HTR-8/SVneo (cell line): Measurements from ENCODE around the gene GPR25.
A peak's percentile ranks its signal among the peaks of the same experiment; 100 is the strongest.

Source experiments
- DNase-seq: peaks from one replicate; pipeline ENCODE4 v3.0.0; 2011; ENCODE audit warnings: low spot score, mixed read lengths; ENCODE audit not compliant: insufficient read length
- FAIRE-seq: peaks from 2 replicates; lab custom pipeline; 2011; peaks lifted over from hg19 to GRCh38; lab: Jason Lieb, UNC

Gene GPR25, protein sequence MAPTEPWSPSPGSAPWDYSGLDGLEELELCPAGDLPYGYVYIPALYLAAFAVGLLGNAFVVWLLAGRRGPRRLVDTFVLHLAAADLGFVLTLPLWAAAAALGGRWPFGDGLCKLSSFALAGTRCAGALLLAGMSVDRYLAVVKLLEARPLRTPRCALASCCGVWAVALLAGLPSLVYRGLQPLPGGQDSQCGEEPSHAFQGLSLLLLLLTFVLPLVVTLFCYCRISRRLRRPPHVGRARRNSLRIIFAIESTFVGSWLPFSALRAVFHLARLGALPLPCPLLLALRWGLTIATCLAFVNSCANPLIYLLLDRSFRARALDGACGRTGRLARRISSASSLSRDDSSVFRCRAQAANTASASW

DNA sequence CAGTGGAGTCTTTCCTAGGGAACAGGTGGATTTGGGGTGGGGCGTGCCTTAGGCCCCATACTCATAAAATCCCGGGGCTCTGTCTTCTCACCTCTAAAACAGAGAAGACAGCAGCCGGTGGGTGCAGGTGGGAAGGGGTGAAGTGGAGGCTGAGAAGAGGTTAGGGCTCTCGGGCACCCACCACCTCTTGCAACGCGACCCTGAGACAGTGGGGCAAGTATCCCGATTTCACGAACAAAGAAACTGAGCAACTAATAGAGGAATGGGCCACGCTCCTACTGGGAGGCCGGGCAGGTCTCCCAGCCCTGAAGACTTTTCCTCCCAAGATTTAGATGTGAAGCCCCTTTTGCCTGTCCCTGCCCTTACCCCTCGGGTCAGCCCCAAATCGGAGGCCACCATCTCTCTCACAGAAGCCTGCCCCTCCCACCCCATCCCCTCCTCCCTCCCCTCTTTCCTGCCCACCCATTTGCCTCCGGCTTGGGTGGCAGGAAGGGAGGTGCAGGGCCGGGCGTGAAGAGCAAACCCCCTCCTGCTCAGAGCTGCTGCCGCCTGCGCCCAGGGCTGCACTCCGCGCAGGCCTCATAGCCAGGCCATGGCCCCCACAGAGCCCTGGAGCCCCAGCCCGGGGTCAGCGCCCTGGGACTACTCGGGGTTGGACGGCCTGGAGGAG lies at the start of gene GPR25:
Gene GPR25 (plus strand): TSS at position 536 of the 670 bp plus-strand sequence. CDS start 57 bp downstream, at position 593.
- DNase-seq: no peak
- FAIRE-seq: no peak

DNA sequence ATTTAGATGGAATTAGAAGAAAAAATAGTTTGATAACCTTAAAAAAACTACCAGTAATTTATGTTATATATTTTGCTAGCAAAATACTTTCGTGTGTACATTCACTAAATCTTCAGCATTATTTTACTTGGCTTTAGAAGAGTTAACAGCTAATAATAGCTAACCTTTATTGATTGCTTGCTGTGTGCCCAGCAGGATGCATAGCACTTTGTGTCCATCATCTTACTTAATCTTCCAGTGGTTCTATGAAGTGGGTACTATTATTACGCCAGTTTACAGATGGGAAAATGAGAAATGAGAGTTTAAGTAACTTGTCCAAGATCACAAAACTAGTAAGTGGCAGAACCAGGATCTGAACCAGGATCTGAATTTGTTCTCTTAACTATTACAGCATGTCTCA lies 41.7 kb upstream of the GPR25 start:
- DNase-seq (no peak), FAIRE-seq (no peak)

DNA sequence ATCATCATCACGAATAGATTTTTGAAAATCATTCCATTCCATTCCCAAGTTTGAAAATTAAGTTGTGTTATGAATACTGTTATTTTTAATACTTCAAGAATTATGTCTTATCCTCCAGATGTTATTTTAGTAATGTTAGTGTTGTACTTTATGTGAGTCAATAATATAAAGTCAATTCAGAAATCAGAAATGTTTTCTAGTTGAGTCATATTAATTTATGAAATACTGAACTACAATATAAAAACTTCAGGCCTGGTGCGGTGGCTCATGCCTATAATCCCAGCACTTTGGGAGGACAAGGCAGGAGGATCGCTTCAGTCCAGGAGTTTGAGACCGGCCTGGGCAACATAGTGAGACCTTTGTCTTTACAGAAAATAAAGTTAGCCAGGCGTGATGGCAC lies 38.4 kb upstream of the GPR25 start:
- no peak for FAIRE-seq
- no peak for DNase-seq

DNA sequence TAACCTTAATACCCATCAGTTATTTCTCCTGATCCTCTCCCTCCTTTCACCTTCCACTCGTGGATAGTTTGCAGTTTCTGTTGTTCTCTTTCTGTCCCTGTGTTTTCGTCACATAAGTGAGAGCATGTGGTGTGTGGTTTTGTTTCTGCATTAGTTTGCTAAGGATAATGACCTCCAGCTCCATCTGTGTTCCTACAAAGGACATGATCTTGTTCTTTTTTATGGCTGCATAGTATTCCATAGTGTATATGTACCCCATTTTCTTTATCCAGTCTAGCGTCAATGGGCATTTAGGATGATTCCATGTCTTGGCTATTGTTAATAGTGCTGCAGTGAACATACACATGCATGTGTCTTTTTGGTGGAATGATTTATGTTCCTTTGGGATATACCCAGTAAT lies 36.6 kb upstream of the GPR25 start:
- DNase-seq (no peak), FAIRE-seq (no peak)

DNA sequence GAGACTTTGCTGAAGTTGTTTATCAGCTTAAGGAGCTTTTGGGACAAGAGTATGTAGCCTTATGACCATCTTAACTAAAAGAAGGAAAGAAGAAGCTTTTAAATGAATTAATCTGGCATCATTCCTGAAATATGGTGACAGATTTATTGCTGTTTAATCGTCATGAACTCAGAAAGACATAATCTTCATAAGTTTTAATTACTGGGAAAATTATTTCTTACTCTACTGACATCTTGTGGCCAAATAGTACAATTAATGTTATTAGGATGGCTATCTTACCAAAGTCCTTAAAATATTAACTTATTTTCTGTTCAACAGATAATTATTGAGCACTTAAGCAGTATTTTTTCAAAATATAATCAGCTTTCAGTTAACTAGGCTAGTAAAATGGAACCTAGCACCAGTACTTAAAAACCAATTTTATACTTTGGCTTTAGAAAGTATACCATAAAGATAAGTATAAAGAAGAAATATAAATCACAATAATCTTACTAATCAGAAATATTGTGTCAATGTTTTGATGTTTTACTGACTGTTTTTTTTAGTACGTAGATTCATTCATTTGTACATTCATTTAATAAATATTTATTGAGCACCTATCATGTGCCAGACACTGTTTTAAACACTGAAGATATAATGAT lies 34.7 kb upstream of the GPR25 start:
- FAIRE-seq (no peak), DNase-seq (peak; percentile 9)

DNA sequence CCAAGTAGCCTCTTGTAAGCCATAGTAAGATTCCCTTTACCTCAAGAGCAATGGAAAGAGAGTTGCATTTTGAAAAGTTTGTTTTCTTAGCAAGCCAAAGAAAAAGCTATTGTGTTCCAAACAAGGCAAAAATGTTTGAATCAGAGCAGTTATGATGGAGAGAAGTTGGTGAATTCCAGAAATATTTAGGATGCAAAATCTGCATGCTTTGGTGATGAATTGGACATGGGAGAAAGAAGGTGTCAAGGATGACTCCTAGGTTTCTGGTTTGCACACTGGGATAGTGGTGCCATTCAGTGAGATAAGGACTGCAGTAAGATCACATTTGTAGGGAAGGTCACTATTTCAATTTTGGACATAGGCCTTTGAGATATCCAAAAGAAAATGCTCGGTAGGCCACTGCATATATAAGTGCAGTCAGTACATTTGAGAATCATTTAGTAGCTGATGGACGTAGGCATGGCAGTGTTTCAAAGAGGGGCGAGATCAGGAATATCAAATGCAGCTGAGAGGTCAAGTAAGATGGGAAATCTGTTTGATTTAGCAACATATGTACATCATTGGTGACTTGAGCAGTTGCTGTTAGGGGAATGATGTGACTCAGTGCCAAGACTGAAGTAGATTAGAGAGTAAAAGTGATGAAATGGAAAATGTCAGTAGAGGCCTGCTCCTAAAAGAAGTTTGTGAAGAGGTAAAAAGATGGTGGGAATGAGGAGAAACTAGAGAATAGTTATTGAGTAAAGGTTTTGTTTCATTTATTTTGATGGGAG lies 33.9 kb upstream of the GPR25 start:
- no peak for DNase-seq
- no peak for FAIRE-seq

DNA sequence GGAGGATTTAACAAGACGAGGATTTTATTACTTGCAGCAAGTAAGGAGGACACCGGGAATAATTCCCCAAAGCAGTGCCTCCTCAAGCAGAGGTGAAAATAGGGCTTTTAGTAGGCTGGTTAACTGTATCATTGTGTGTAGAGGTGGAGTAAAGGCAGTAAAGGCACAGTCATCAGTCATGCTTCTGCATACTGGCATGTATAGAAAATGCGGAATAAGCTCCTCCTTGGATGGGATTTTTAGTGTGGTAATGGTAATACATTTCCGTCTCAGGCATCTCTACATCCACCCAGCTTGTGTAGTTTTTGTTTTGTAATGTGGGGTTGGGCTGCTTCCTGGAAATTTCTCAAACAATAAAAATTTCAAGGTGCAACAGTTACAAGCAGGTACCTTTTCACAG lies 27.4 kb upstream of the GPR25 start:
- FAIRE-seq: no peak

DNA sequence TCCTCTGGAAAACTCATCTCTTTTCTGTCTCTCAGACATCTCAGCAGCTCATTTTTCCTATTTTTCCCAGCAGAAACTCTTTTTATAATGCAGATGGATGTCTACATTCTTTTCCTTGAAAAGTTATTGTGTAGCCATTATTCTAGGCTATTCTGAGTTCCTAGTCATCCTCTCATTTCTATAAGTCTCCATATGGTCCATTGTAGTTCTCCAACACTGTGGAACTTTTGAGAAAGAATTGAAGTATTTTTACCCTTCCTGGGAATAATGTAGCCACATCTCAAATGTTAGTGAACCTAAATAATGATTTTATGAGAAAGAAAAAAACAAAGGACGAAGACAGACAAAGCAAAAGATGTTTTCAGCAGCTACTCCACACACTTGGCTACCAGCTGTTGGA lies 26.4 kb upstream of the GPR25 start:
- FAIRE-seq: no peak

More for the DNA sequence above, 27.4 kb upstream of the GPR25 start:
- no peak for DNase-seq

DNA sequence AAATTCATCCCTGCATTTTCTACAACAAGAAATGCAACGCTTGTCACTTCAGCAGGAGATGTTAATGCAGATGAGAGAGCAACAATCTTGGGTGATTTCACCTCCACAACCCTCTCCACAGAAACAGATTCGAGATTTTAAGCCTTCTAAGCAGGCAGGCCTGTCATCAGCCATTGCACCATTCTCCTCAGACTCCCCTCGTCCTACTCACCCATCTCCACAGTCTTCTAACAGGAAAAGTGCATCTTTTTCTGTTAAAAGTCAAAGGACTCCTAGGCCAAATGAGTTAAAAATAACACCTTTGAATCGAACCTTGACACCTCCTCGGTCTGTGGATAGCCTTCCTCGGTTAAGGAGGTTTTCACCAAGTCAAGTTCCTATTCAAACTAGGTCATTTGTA lies 23.4 kb upstream of the GPR25 start:
- DNase-seq (no peak), FAIRE-seq (no peak)

More for the DNA sequence above, 26.4 kb upstream of the GPR25 start:
- DNase-seq: no peak

DNA sequence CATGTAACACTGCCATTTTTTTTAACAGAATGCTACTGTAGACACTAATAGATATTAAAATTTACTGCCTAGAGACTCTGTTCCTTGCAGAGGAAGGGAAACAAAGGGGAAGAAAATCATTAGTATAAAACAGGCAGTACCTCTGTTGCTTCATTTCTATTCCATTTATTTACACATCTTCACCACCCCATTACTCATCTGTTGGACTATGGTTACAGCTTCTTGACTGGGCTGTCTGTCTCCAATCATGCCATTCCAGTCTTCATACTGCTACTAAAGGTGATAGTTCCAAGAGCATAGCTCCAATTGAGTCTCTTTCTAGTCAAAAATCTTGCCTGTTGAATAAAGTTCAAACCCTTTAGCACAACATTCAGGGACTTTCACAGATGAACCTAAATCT lies 22.2 kb upstream of the GPR25 start:
- FAIRE-seq: no peak

DNA sequence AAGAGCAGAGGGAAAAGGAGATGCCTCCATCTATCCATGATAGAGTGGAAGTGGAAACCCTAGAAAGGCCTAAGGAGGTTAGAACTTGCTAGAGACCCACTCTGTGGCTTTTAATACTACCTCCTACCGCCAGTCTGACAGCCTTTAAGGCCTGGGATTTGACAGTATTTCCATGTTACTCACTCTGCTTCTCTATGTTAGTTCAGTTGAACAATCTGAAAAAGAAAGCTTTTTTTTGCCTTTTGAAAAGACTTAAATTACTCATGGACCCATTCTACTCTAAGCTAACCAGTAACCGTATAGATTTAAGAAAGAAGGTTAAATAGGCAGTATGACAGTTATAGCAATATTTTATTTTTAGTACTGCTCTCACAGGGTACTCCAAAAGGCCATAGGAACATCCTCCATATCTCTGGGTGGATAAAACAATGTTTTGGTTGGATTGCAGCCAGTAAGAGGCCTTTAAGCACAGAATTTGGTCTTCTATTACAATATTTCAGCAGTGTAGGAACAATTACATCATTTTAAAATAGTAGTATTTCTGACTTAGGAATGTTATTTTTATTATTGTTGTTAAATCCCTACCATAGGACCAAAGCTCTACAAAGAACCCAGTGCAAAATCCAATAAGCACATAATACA lies 15.9 kb upstream of the GPR25 start:
- FAIRE-seq (no peak), DNase-seq (no peak)

More for the DNA sequence above, 22.2 kb upstream of the GPR25 start:
- DNase-seq: no peak

DNA sequence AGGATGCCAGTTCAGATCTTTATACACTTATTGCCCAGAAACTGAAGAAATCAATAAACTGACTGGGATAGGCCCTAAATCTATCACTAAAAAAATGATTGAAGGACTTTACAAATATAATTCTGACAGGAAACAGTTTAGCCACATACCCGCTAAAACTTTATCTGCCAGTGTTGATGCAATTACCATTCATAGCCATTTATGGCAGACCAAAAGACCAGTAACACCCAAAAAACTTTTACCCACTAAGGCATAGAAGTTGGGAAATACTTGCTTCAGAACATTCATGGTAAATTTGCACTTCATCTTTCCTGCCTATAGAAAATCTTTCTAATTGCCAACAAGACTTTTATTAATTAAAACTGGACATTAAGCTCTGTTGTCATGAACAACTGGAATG lies 15.0 kb upstream of the GPR25 start:
- DNase-seq: no peak
- FAIRE-seq: no peak

DNA sequence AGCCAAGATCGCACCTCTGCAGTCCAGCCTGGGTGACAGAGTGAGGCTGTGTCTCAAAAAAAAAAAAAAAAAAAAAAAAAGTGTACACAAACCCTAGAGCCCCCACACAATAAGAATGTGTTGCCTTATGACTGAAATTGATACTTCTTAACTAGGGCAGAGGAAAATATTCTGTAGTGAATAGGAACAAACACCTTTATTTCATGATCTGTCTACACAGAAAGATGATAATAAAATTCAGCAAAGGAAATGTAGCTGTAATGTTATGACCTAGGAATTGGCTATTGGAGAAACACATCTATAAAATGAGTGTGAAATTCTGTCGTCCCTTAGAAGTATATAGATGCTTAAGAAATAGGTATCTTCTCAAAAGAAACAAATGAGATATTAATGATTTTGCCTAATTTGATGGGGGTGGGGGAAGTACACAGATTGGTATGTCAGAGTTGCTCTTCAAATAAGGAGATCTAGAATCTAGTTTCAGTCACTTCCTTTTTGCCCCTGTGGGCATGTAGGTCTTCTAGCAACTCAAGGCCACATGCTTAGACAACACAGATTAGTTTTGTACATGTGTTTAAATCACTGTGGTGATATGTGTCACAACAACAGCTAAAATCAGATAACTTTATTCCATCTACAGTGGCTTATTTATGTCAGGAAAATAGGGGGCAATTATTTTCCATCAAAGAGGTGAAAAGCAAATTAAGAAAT lies 10.7 kb upstream of the GPR25 start:
- FAIRE-seq: no peak
- no peak for DNase-seq

DNA sequence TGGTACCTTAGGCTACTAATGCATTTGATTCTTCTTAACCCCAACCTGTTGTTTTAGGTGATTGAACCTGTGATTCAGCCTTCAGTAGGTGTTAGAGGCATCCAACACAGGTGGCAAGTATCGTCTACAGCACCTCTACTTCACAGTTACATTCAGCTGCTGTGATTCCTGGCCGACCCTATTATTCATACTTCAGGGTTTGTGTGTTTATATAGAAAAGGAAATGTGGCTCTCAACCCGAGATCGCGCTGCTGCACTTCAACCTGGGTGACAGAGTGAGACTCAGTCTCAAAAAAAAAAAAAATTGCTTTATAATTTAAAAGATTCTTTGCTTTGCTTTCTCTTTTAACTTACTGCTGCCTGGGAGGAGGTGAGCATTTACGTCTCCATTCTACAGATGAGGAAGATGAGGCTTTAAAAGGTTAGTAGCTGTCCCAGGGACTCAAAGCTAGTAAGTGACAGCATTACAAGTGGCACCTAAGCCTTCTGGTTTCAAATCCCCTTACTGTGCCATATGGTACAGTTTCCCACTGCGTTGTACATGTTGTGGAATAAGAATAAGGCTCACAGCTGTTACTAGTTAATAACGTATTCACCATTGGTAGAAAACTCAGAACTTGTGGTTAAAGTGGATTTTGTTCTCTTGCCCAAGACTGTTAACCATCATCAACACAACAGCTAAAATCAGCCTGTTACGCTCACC lies 9.9 kb upstream of the GPR25 start:
- FAIRE-seq: no peak

DNA sequence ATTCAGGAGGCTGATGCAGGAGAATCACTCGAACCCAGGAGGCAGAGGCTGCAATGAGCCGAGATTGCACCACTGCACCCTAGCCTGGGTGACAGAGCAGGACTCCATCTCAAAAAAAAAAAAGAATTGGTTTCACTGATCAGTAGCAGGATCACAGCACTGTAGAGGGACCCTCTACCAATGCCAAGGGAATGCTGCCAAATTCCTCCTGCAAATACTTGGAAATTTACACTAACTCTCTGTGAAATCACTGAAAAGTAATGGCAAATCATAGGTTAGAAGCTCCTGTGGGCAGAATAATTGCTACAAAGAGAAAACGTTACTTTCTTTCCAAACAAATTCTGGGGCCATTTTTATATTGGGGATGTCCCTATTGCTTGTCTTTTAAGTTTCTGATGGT lies 6.7 kb upstream of the GPR25 start:
- DNase-seq: no peak
- FAIRE-seq: no peak

More for the DNA sequence above, 9.9 kb upstream of the GPR25 start:
- no peak for DNase-seq

DNA sequence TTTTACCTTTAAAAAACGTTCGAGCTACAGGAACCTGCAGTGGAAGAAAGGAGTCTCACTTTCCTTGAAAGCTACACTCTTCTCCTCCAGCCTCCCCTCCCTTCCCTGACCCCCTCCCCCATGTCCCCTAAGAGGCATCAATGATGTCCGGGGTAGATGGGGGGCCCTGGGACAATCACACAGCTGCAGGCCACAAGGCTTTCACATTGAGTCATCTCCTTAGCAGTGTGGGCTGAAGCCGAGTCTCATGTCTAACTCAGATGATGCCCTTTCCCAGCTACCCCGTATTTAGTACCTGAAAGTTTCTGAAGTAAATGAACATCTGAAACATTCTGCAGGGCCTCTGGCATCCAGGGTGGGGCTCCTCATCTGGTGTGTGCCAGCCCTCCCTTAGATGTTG lies 6.3 kb upstream of the GPR25 start:
- DNase-seq (no peak), FAIRE-seq (no peak)

DNA sequence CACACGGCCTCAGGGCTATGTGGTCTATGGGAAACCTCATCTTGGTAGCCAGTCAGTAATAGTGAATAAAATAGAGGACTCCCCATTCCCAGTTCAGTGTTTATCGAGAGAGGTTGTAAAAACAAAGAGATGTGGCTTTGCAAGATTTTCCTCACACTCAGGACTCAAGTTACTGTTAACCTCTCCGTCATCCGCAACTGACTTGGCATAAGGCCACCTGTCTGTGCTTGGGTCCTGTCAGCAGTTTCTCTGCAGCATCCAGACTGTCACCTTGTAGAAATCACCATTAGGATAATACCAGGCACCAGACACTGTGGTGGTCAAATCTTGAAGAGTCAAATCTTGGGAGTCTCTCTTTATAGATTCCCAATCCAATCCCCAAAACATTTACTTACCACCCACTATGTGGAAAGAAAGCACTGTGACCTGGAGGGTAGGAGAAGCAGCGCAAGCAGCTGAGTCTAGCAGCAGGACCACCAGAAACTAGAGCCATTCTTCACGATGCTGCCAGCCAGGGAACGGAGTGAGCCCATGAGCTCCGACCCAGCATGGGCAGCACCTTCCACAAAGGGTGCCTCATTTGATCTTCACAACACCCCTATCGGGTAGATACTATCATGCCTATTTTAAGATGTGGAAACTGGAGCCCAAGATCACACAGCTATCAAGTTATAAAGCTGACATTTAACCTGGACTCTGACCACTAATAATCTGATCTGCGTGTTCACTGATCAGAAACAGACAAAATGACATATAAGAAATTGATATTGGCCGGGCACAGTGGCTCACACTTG lies 5.6 kb upstream of the GPR25 start:
- DNase-seq (no peak), FAIRE-seq (no peak)

DNA sequence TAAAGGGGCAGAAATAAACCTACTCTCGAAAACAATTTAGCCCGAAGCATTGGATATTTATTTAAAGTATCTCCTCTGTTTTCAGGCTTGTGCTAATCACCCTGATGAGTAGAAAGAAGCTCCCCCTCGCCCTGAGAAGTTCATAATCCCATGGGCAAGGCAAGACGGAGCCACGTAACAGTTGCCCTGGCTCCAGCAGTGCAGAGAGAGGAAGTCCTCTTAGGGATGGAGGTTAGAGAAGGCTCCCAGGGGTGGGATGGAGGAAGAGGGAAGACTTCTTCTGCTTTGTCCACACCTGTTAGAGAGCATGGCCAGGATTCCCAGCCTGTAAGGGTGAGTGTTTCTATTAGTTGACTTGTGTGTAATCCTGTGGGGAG lies 3.4 kb upstream of the GPR25 start:
- no peak for DNase-seq
- no peak for FAIRE-seq
